Measurements from ENCODE around the gene GABBR1. TPM values are rescaled to one million over a fixed set of nuclear protein-coding genes. Genes with fewer than 3 reads are reported as not detected.

GABBR1 gene
- total RNA-seq, 1 experiment from 2014 or later, result 11.9 TPM

GRCh38 chr6:29510746-29511300 is 122.2 kb downstream of the GABBR1 start:
- in situ Hi-C loops (cut with HindIII; ENCODE audit: low pct_unique_long_range_greater_than_20kb, low sequenced_read_pairs) (no loop called here), intact Hi-C loops (cut with micrococcal nuclease; ENCODE audit: unreplicated experiment) (no loop called here)
- CTCF ChIA-PET, result no interaction called here

GRCh38 chr6:29510202-29510601 is 122.8 kb downstream of the GABBR1 start:
- H3K4me3 ChIP-seq (ENCODE audit: low read depth in 2 of 2, low read length in 2 of 2), result no peak overlapping the region
- H3K27me3 ChIP-seq (ENCODE audit: control insufficient read depth, insufficient read depth, low read length), result no peaks in the 10 kb centered on the region; the same call in none of the 2 replicates
- intact Hi-C loops (cut with micrococcal nuclease; ENCODE audit: unreplicated experiment) (no loop called here), in situ Hi-C loops (cut with HindIII; ENCODE audit: low pct_unique_long_range_greater_than_20kb, low sequenced_read_pairs) (no loop called here)
- DNase-seq (ENCODE audit: low read depth, low spot score), result no peak
- no peaks in the 10 kb centered on the region for H3K36me3 ChIP-seq (ENCODE audit: control insufficient read depth, insufficient read depth, low read length)
- ChIA-PET CTCF (no interaction called here), POLR2A (no interaction called here)
- no peaks in the 10 kb centered on the region for H3K4me1 ChIP-seq (ENCODE audit: control insufficient read depth, insufficient read depth, low read length)
- no peak for TF ChIP-seq POLR2AphosphoS5 (IDR thresholded peaks at IDR 0.05; ENCODE audit: low read depth, low read length)
- no peak for TF ChIP-seq CTCF (IDR thresholded peaks at IDR 0.05)
- no peak for TF ChIP-seq SIN3A (IDR thresholded peaks at IDR 0.05; ENCODE audit: borderline replicate concordance, insufficient read depth, low read depth, low read length)
- no peak for TF ChIP-seq REST (IDR thresholded peaks at IDR 0.05; ENCODE audit: insufficient read depth in 1 of 2, low read depth in 2 of 2, low read length in 1 of 2)
- no peak for TF ChIP-seq TCF7L2 (IDR thresholded peaks at IDR 0.05; ENCODE audit: low read depth, low read length)
- BruUV-seq (replicated peaks), result no TSS peak
- no peak for ATAC-seq
- H3K9me3 ChIP-seq (ENCODE audit: control insufficient read depth, insufficient read depth, low read depth, low read length), result no peaks in the 10 kb centered on the region
- no peak overlapping the region for H3K27ac ChIP-seq (ENCODE audit: low read length)

More at GRCh38 chr6:29510746-29511300, 122.2 kb downstream of the GABBR1 start:
- no peak for ATAC-seq
- POLR2A ChIA-PET, result no interaction called here
- Histone ChIP-seq H3K4me1 (ENCODE audit: control insufficient read depth, insufficient read depth, low read length) (no peaks in the 10 kb centered on the region), H3K9me3 (ENCODE audit: control insufficient read depth, insufficient read depth, low read depth, low read length) (no peaks in the 10 kb centered on the region), H3K27ac (ENCODE audit: low read length) (no peak overlapping the region), H3K36me3 (ENCODE audit: control insufficient read depth, insufficient read depth, low read length) (no peaks in the 10 kb centered on the region), H3K27me3 (ENCODE audit: control insufficient read depth, insufficient read depth, low read length) (no peaks in the 10 kb centered on the region; the same call in none of the 2 replicates), H3K4me3 (ENCODE audit: low read depth in 2 of 2, low read length in 2 of 2) (no peak overlapping the region)
- BruUV-seq (replicated peaks), result no TSS peak
- no peak for DNase-seq (ENCODE audit: low read depth, low spot score)
- no peak for TF ChIP-seq CTCF (IDR thresholded peaks at IDR 0.05)
- TF ChIP-seq SIN3A (IDR thresholded peaks at IDR 0.05; ENCODE audit: borderline replicate concordance, insufficient read depth, low read depth, low read length), result no peak

Other genes with a start within 250 kb of the GABBR1 start
- not detected for gene OR12D2, start 237.6 kb downstream of the GABBR1 start, total RNA-seq (2021; ENCODE audit: unreplicated experiment)
- not detected for gene OR12D1, start 218.3 kb downstream of the GABBR1 start, total RNA-seq (2021; ENCODE audit: unreplicated experiment)
- not detected for gene OR10C1, start 193.9 kb downstream of the GABBR1 start, total RNA-seq (2021; ENCODE audit: unreplicated experiment)
- gene OR11A1, start 176.1 kb downstream of the GABBR1 start, total RNA-seq (2021; ENCODE audit: unreplicated experiment), result not detected
- not detected for gene OR2H1, start 176.0 kb downstream of the GABBR1 start, total RNA-seq (2021; ENCODE audit: unreplicated experiment)
- not detected for gene MAS1L, start 145.2 kb downstream of the GABBR1 start, total RNA-seq (2021; ENCODE audit: unreplicated experiment)
- 0.54 TPM for gene UBD, start 73.5 kb downstream of the GABBR1 start, total RNA-seq (2021; ENCODE audit: unreplicated experiment)
- gene OR2H2, start 48.1 kb downstream of the GABBR1 start, total RNA-seq (2021; ENCODE audit: unreplicated experiment), result not detected
- not detected for gene MOG, start 23.9 kb upstream of the GABBR1 start, total RNA-seq (2021; ENCODE audit: unreplicated experiment)
- gene ZFP57, start 48.0 kb upstream of the GABBR1 start, total RNA-seq (2021; ENCODE audit: unreplicated experiment), result not detected
- 7.5 TPM for gene HLA-F, start 90.3 kb upstream of the GABBR1 start, total RNA-seq (2021; ENCODE audit: unreplicated experiment)
- gene HLA-G, start 194.6 kb upstream of the GABBR1 start, total RNA-seq (2021; ENCODE audit: unreplicated experiment), result 0.62 TPM